Medulla oblongata (tissue), 1 donor: ENCODE results near the gene RCHY1.
"Not testable (repeated sequence)": the region's sequence is repeated elsewhere in the genome, so short reads cannot be mapped to it uniquely, and the experiment has no call there.

Experiments used
- DNase-seq: peaks from one replicate; pipeline ENCODE4 v3.0.0-alpha.2; 2015; ENCODE audit errors: extremely low spot score

The RCHY1 gene

GRCh38 chr4:75514131-75514948 is at the start of gene RCHY1, which contains the start of gene THAP6:
Gene RCHY1 (minus strand): TSS chr4:75514403. CDS start chr4:75514286, 117 bp downstream.
Gene THAP6 (plus strand): TSS chr4:75514473. CDS start chr4:75515453, 980 bp downstream.
- peak; percentile 97 for DNase-seq

- DNase-seq, result no peak
Measured at GRCh38 chr4:75561789-75562188, 47.6 kb upstream of the RCHY1 start.

DNA sequence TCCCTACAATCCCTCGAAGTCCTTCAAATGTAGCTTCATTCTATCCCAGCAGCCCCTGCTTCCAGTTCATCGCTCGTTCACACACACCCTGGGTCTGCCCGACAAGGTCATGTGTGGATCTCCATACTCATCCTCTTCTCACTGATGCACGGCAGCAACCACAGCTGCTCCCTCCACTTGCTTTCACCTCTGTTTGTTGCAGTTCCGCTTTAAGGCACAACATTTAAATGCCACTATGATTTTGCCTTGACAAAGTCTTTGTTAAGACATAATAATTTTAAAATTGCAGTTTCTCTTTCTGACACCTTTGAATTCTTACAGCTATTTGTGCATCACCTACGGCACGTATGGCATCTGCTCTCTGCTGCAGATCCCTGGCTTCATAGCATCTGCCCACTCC is 43.5 kb upstream of the RCHY1 start:
- no peak for DNase-seq

- DNase-seq, result no peak
Measured at GRCh38 chr4:75555294-75556164, 41.3 kb upstream of the RCHY1 start, which contains the start of gene ODAPH. Gene ODAPH (plus strand): TSS chr4:75556066. CDS start chr4:75556083, 17 bp downstream.

DNA sequence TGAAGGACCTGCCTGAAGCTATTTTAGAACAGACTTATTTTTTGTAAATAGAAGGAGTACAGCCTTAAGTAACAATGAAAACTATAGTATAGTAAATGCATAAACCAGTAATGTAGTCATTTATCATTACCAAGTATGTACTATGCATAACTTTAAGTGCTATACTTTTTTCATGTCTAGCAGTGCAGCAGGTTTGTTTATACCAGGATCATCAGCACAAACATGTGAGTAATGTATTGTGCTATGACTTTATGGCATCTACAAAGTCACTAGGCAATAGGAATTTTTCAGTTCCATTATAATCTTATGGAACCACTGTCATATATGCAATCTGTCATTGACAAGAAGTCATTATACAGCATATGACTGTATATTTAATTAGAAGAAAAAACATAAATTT is 38.2 kb upstream of the RCHY1 start:
- DNase-seq, result no peak

DNA sequence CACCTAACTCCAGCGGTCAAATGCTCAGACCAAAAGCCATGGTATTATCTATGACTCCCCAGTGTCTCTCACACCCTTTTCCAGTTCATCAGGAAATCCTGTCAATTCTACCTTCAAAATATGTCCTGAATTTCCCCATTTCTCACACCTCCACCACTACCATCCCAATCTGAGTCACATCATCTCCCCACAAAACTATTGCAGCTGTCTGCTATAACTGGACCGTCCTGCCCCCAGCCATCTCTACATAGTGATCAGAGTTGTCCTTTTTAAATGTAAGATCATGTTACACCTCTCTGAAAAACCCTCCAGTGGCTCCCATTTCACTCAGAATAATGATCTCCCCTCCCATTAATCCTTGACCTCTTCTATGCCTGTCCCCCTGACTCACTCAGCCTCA is 34.8 kb upstream of the RCHY1 start:
- no peak for DNase-seq

DNA sequence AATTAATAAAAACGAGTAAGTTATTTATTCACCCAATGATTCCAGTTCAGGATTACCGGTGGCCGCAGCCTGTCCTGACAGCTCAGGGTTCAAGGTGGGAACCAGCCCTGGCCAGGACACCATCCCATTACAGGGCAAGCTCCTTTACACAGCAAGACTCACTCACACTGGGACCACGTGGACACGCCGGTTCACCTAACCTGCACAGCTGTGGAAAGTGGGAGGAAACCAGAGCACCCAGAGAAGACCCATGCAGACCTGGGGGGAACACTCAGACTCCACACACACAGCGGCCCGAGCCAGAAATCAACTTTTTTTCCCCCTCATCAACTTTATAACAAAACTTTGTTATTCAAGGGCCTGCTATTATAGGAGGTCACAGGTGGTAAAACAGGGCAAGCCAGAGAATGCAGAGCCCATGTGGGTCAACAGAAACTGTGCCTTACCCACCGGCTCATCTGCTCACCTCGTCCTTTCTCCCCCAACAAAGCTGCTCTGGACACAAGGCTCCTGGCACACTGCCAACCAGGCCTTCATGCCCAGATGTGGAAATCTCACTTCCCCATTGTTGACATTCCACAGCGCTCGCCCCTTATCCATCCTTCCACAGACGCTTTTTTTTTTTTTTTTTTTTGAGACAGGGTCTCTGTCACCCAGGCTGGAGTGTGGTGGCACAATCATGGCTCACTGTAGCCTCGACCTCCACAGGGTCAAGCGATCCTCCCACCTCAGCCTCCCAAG is 33.6 kb upstream of the RCHY1 start:
- DNase-seq, result peak; percentile 38

DNA sequence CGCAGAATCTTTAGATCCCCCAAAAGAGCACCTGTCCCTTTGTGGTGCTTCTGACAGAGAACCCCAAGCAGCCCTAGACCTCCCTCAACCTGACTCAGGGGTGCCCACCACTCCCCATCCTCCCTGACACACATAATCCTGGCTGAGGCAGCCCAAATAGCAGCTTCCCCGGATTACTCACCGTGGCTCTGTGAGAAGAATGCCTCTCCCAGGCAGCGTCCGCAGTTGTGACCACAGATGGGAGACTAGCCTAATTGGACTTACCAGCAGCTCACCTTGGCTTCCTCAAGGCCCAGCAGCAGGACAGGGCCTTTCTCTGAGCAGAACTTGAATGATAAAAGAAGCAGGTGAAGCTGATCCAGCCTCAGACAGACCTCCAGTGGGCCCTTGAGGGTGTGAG is 31.3 kb upstream of the RCHY1 start:
- no peak for DNase-seq

- DNase-seq, result no peak
Measured at GRCh38 chr4:75544870-75545269, 30.7 kb upstream of the RCHY1 start.

GRCh38 chr4:75544220-75544619 is 30.0 kb upstream of the RCHY1 start:
- not testable (repeated sequence) for DNase-seq

- no peak for DNase-seq
Measured at GRCh38 chr4:75542824-75543223, 28.6 kb upstream of the RCHY1 start.

GRCh38 chr4:75537308-75537707 is 23.1 kb upstream of the RCHY1 start:
- DNase-seq, result not testable (repeated sequence)

GRCh38 chr4:75533926-75534325 is 19.7 kb upstream of the RCHY1 start:
- not testable (repeated sequence) for DNase-seq

GRCh38 chr4:75533339-75533887 is 19.2 kb upstream of the RCHY1 start:
- DNase-seq, result not testable (repeated sequence)

DNA sequence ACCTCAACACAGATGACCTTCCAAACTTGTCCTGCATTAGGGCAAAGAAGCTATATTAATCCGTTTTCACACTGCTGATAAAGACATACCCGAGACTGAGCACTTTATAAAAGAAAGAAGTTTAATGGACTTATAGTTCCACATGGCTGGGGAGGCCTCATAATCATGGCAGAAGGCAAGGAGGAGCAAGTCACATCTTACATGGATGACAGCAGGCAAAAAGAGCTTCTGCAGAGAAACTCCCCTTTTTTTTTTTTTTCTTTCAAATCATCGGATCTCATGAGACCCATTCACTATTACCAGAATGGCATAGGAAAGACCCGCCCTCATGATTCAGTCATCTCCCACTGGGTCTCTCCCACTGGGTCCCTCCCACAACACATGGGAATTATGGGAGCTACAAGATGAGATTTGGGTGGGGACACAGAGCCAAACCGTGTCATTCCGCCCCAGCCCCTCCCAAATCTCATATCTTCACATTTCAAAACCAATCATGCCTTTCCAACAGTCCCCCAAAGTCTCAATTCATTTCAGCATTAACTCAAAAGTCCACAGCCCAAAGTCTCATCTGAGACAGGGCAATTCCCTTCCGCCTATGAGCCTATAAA is 17.4 kb upstream of the RCHY1 start:
- DNase-seq, result not testable (repeated sequence)

GRCh38 chr4:75530556-75531322 is 16.5 kb upstream of the RCHY1 start:
- no peak for DNase-seq

- DNase-seq, result no peak
Measured at GRCh38 chr4:75527482-75527881, 13.3 kb upstream of the RCHY1 start.

DNA sequence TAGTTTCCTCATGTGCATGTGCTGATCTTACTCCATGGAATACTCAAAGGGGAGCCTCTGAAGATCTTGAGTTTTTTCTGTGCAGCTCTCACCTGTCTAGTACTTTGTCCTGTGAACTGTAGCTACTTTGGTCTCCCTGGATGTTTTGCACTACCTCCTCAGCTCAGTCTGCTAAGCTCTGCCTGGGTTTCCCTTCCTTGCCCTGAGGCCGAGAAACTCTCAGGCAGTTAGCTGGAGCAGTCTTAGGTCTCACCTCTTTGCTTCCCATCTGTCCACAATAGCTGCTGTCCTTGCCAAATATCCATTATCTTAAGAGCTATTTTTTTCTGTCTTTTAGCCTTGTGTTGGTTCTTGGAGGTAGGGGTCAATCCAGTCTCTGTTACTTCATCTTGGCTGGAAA is 11.7 kb upstream of the RCHY1 start:
- no peak for DNase-seq

DNA sequence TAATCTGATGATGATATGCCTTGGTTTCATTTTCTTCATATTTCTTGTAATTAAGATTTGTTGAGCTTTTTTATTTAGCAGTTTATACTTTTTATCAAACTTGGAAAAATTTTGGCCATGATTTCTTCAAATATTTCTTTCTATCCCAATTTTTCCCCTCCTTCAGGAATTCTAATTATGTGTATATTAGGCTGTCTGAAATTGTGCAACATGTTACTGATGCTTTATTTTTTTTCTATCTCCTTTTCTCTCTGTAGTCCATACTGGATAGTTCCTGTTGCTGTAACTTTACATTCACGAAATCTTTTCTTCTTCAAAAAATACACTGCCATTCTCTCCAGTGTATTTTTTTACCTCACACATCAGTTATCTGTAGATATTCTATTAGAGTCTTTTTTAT is 10.9 kb upstream of the RCHY1 start:
- DNase-seq, result no peak

- DNase-seq, result not testable (repeated sequence)
Measured at GRCh38 chr4:75519452-75519851, 5.2 kb upstream of the RCHY1 start.
